ENCODE data around the gene KIAA1958.

The KIAA1958 gene

GRCh38 chr9:112473986-112474385 is 12.6 kb upstream of the KIAA1958 start:
- TF ChIP-seq ZFX (IDR thresholded peaks at IDR 0.05) (no peak), CTCF (conservative IDR thresholded peaks at IDR 0.05) (no peak)
- H3K27ac ChIP-seq, result no peak overlapping the region

GRCh38 chr9:112475318-112475717 is 11.3 kb upstream of the KIAA1958 start:
- H3K27ac ChIP-seq, result no peak overlapping the region
- TF ChIP-seq CTCF (conservative IDR thresholded peaks at IDR 0.05) (no peak), ZFX (IDR thresholded peaks at IDR 0.05) (no peak)

- TF ChIP-seq CTCF (conservative IDR thresholded peaks at IDR 0.05) (no peak), ZFX (IDR thresholded peaks at IDR 0.05) (no peak)
- H3K27ac ChIP-seq, result no peak overlapping the region
Observed at GRCh38 chr9:112477330-112477729, 9.3 kb upstream of the KIAA1958 start.

- TF ChIP-seq ZFX (IDR thresholded peaks at IDR 0.05), result no peak
Observed at GRCh38 chr9:112479221-112479620, 7.4 kb upstream of the KIAA1958 start.

GRCh38 chr9:112484607-112485006 is 2.0 kb upstream of the KIAA1958 start:
- TF ChIP-seq ZFX (IDR thresholded peaks at IDR 0.05) (no peak), CTCF (conservative IDR thresholded peaks at IDR 0.05) (no peak)
- H3K27ac ChIP-seq, result no peak overlapping the region

More at GRCh38 chr9:112479221-112479620, 7.4 kb upstream of the KIAA1958 start:
- H3K27ac ChIP-seq, result no peak overlapping the region

GRCh38 chr9:112485574-112485973 is 1.1 kb upstream of the KIAA1958 start:
- peak overlapping the region; percentile 88; the same call in 1 of the 2 replicates for H3K27ac ChIP-seq
- TF ChIP-seq ZFX (IDR thresholded peaks at IDR 0.05) (no peak), CTCF (conservative IDR thresholded peaks at IDR 0.05) (no peak)

DNA sequence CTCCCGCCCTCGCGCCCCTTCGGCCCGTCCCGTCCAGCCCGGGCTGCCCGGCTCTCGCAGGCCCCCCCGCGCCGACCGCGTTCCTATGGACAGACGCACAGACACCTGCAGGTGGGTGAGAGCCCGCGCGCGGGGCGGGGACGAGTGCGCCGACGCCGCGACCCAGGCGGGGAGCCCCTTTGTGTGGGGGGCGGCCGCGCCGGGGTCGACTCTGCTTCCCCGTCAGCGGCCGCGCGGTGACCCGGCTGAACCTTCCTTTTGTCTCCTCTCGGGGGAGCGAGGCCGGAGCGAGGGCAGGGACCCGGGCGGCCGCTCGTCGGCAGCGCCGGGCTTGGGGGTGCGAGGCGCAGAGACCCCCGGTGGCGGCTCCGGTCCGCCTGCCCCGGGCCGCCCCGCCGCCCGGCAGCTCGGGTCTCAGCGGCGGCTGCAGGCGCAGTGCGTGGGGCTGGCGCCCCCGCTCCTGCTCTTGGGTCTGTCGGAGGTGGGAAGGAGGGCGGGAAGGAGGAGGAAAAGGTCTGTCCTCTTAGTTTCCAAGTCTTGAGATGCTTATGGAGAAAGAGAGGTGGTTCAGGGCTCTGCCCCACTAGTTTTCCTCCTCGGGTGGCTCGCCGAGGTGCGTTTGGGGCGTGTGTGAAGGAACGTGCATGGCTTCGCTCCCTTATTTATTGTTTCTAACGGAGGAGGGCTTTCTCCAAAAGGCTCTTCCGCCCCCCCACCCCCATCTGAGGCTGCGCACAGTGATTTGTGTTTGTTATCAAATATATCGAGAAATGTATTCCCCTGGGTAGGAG is 576 bp downstream of the KIAA1958 start:
- H3K27ac ChIP-seq, result peak overlapping the region; percentile 88
- TF ChIP-seq ZFX (IDR thresholded peaks at IDR 0.05), result peak; percentile 42; the same call in 1 of the 2 replicates
- no peak for TF ChIP-seq CTCF (conservative IDR thresholded peaks at IDR 0.05)

Measured in C4-2B (cell line).